Skeletal muscle cell (primary cell): Measurements from ENCODE around the gene FURIN.
A peak's percentile ranks its signal among the peaks of the same experiment; 100 is the strongest.
"Not testable (repeated sequence)": the region's sequence is repeated elsewhere in the genome, so short reads cannot be mapped to it uniquely, and the experiment has no call there.

Experiments
- DNase-seq: peaks from one replicate; pipeline ENCODE4 v3.0.0-alpha.2; 2010; ENCODE audit warnings: low read depth
- H3K4me3 ChIP-seq: 2 replicates; pipeline ENCODE4 v1.5.1; 2011; ENCODE audit warnings: low read depth, mild to moderate bottlenecking, control low read depth, low read length, moderate library complexity

Gene FURIN

GRCh38 chr15:90892023-90892422, 23.6 kb downstream of the FURIN start:
- H3K4me3 ChIP-seq: no peak overlapping the region
- DNase-seq: no peak

- no peak overlapping the region for H3K4me3 ChIP-seq
- DNase-seq: no peak
Observed at GRCh38 chr15:90892498-90893174, 24.2 kb downstream of the FURIN start.

GRCh38 chr15:90893175-90894090, 25.0 kb downstream of the FURIN start:
- no peak overlapping the region for H3K4me3 ChIP-seq
- DNase-seq: no peak

GRCh38 chr15:90895571-90896117, 27.3 kb downstream of the FURIN start:
- no peak overlapping the region for H3K4me3 ChIP-seq
- no peak for DNase-seq

- DNase-seq, H3K4me3 ChIP-seq: not testable (repeated sequence)
Observed at GRCh38 chr15:90897131-90897655, 28.8 kb downstream of the FURIN start.

- no peak for DNase-seq
- H3K4me3 ChIP-seq: peak overlapping the region; percentile 73
Observed at GRCh38 chr15:90901175-90902039, 33.0 kb downstream of the FURIN start.

- DNase-seq: peak; percentile 29
Observed at GRCh38 chr15:90902040-90902839, 33.9 kb downstream of the FURIN start.

GRCh38 chr15:90902840-90903732, 34.7 kb downstream of the FURIN start, which contains the start of gene MAN2A2:
Gene MAN2A2, plus strand, starts transcription at chr15:90903302. Its CDS starts 906 bp downstream, at chr15:90904208.
- DNase-seq: no peak

More at GRCh38 chr15:90902040-90902839, 33.9 kb downstream of the FURIN start:
- peak overlapping the region; percentile 73 for H3K4me3 ChIP-seq

GRCh38 chr15:90903733-90904536, 35.5 kb downstream of the FURIN start:
- peak overlapping the region; percentile 73 for H3K4me3 ChIP-seq
- DNase-seq: no peak

More at GRCh38 chr15:90902840-90903732, 34.7 kb downstream of the FURIN start, which contains the start of gene MAN2A2:
- H3K4me3 ChIP-seq: peak within 1 kb of the TSS; percentile 73

- no peak for DNase-seq
- no peak overlapping the region for H3K4me3 ChIP-seq
Observed at GRCh38 chr15:90904746-90905145, 36.4 kb downstream of the FURIN start.

- DNase-seq: no peak
Observed at GRCh38 chr15:90905306-90906180, 37.2 kb downstream of the FURIN start.

GRCh38 chr15:90906181-90906849, 37.9 kb downstream of the FURIN start:
- no peak for DNase-seq
- no peak overlapping the region for H3K4me3 ChIP-seq

More at GRCh38 chr15:90905306-90906180, 37.2 kb downstream of the FURIN start:
- H3K4me3 ChIP-seq: no peak overlapping the region

- DNase-seq: no peak
- no peak overlapping the region for H3K4me3 ChIP-seq
Observed at GRCh38 chr15:90907051-90907660, 38.8 kb downstream of the FURIN start.

GRCh38 chr15:90907838-90908507, 39.6 kb downstream of the FURIN start:
- no peak overlapping the region for H3K4me3 ChIP-seq
- no peak for DNase-seq
